ENCODE data around the gene UGGT2. TPM values are rescaled to one million over a fixed set of nuclear protein-coding genes. Genes with fewer than 3 reads are reported as not detected.

UGGT2 gene
- total and polyA plus RNA-seq, 9 of the 15 experiments (the other 6 are each of a cell fraction or from before 2014, with no cell fraction given) = 3.5 to 24.5 (median 18.3) TPM

DNA sequence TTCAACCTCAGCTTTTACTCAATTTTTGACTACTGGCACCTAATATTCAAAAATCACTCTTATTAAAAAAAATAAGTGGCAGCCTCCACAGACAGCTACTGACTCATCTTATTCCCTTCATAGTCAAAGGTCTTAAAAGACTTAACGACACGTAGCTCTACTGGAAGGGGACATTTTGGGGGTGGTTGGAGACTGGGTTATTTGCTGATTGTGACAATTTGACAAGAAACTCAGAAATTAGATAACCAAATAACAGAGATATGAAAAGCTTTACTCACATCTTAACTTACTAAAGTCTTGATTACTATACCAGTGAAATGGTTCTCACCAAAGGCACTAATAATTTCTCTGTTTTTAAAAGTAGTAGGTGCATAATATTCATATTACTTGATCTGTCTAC, 25.7 kb downstream of the UGGT2 start (continued):
- no peak for TF ChIP-seq BACH1 (tag; IDR thresholded peaks at IDR 0.05)
- TF ChIP-seq, protein P1, sequence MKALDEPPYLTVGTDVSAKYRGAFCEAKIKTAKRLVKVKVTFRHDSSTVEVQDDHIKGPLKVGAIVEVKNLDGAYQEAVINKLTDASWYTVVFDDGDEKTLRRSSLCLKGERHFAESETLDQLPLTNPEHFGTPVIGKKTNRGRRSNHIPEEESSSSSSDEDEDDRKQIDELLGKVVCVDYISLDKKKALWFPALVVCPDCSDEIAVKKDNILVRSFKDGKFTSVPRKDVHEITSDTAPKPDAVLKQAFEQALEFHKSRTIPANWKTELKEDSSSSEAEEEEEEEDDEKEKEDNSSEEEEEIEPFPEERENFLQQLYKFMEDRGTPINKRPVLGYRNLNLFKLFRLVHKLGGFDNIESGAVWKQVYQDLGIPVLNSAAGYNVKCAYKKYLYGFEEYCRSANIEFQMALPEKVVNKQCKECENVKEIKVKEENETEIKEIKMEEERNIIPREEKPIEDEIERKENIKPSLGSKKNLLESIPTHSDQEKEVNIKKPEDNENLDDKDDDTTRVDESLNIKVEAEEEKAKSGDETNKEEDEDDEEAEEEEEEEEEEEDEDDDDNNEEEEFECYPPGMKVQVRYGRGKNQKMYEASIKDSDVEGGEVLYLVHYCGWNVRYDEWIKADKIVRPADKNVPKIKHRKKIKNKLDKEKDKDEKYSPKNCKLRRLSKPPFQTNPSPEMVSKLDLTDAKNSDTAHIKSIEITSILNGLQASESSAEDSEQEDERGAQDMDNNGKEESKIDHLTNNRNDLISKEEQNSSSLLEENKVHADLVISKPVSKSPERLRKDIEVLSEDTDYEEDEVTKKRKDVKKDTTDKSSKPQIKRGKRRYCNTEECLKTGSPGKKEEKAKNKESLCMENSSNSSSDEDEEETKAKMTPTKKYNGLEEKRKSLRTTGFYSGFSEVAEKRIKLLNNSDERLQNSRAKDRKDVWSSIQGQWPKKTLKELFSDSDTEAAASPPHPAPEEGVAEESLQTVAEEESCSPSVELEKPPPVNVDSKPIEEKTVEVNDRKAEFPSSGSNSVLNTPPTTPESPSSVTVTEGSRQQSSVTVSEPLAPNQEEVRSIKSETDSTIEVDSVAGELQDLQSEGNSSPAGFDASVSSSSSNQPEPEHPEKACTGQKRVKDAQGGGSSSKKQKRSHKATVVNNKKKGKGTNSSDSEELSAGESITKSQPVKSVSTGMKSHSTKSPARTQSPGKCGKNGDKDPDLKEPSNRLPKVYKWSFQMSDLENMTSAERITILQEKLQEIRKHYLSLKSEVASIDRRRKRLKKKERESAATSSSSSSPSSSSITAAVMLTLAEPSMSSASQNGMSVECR (CRISPR knock-in tag; IDR thresholded peaks at IDR 0.05) = no peak

DNA sequence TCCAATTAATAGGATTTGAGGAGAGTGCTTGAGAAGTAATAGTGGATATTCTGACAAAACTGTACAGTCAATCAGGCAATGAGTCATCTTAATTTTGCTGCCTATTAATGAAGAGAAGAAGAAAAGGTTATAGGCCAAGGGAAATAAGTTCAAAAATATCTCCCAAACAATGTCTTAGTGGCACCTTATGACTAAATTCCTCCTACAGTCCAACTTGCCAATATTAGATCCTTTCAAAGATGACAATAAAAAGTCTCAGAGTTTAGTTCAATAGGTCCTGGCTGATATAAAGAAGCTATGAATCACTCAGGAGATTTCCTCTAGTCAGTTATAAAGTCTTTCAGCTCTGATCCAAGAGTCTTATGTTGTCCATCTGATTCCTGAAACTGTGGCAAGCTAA, 27.9 kb downstream of the UGGT2 start:
- Histone ChIP-seq H3K9me1 (ENCODE audit: control insufficient read depth, insufficient read depth, low read length) (no peaks in the 10 kb centered on the region), H3K4me2 (ENCODE audit: insufficient read depth, low read length) (no peak overlapping the region), H3K4me1 (replicated peaks in 1 of 2; ENCODE audit: control insufficient read depth in 2 of 2, insufficient read depth in 2 of 2, low read length in 2 of 2) (no peaks in the 10 kb centered on the region), H3K4me3 (no peak overlapping the region), H3K27ac (ENCODE audit: extremely low read depth, low read depth, low read length) (no peak overlapping the region), H3K27me3 (ENCODE audit: control insufficient read depth in 2 of 2, insufficient read depth in 2 of 2, low read length in 2 of 2) (no peaks in the 10 kb centered on the region), H2AFZ (ENCODE audit: low read depth, low read length) (no peak overlapping the region), H4K20me1 (replicated peaks; ENCODE audit: control insufficient read depth, insufficient read depth, low read length) (no peaks in the 10 kb centered on the region), H3K9me3 (replicated peaks; ENCODE audit: control insufficient read depth, insufficient read depth, low read depth, low read length) (no peaks in the 10 kb centered on the region), H3K36me3 (ENCODE audit: control insufficient read depth, insufficient read depth, low read length) (peaks cover 20% of the 10 kb centered on the region; the same call in 2 of the 3 replicates), H3K79me2 (ENCODE audit: control insufficient read depth, insufficient read depth, low read length) (no peaks in the 10 kb centered on the region), H3K9ac (ENCODE audit: insufficient read depth in 1 of 2, low read depth in 2 of 2, low read length in 2 of 2) (no peak overlapping the region)
- FAIRE-seq (no peak), DNase-seq (ENCODE audit: extremely low read depth in 1 of 4, low spot score in 3 of 4) (no peak), ATAC-seq (no peak)
- ChIA-PET POLR2A (no interaction called here), CTCF (ENCODE audit: low intra/inter-chr PET ratio) (no interaction called here)
- no TSS peak for BruUV-seq (replicated peaks)
- in situ Hi-C loops (cut with MboI) (no loop called here), intact Hi-C loops (cut with micrococcal nuclease) (loop anchor here (10.0 kb wide), 1 partner anchor 940 kb away; no protein-coding TSS in a partner anchor)
- TF ChIP-seq, protein P2, sequence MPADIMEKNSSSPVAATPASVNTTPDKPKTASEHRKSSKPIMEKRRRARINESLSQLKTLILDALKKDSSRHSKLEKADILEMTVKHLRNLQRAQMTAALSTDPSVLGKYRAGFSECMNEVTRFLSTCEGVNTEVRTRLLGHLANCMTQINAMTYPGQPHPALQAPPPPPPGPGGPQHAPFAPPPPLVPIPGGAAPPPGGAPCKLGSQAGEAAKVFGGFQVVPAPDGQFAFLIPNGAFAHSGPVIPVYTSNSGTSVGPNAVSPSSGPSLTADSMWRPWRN (IDR thresholded peaks at IDR 0.05; ENCODE audit: low read depth) = no peak
- TF ChIP-seq, protein P3, sequence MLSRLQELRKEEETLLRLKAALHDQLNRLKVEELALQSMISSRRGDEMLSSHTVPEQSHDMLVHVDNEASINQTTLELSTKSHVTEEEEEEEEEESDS (CRISPR knock-in tag; IDR thresholded peaks at IDR 0.05) = no peak
- TF ChIP-seq ZNF347 (CRISPR knock-in tag; IDR thresholded peaks at IDR 0.05; ENCODE audit: low read depth) = no peak
- no peak for TF ChIP-seq EP300 (IDR thresholded peaks at IDR 0.05; ENCODE audit: low read length)
- TF ChIP-seq, protein P4, sequence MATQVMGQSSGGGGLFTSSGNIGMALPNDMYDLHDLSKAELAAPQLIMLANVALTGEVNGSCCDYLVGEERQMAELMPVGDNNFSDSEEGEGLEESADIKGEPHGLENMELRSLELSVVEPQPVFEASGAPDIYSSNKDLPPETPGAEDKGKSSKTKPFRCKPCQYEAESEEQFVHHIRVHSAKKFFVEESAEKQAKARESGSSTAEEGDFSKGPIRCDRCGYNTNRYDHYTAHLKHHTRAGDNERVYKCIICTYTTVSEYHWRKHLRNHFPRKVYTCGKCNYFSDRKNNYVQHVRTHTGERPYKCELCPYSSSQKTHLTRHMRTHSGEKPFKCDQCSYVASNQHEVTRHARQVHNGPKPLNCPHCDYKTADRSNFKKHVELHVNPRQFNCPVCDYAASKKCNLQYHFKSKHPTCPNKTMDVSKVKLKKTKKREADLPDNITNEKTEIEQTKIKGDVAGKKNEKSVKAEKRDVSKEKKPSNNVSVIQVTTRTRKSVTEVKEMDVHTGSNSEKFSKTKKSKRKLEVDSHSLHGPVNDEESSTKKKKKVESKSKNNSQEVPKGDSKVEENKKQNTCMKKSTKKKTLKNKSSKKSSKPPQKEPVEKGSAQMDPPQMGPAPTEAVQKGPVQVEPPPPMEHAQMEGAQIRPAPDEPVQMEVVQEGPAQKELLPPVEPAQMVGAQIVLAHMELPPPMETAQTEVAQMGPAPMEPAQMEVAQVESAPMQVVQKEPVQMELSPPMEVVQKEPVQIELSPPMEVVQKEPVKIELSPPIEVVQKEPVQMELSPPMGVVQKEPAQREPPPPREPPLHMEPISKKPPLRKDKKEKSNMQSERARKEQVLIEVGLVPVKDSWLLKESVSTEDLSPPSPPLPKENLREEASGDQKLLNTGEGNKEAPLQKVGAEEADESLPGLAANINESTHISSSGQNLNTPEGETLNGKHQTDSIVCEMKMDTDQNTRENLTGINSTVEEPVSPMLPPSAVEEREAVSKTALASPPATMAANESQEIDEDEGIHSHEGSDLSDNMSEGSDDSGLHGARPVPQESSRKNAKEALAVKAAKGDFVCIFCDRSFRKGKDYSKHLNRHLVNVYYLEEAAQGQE (IDR thresholded peaks at IDR 0.05; ENCODE audit: borderline replicate concordance) = no peak
- TF ChIP-seq, protein P4 (CRISPR knock-in tag; IDR thresholded peaks at IDR 0.05; ENCODE audit: low read depth) = no peak
- TF ChIP-seq ZNF561 (CRISPR knock-in tag; conservative IDR thresholded peaks at IDR 0.05) = no peak
